ENCODE data around the gene NFXL1.

GRCh38 chr4:47942081-47942819 is 27.9 kb upstream of the NFXL1 start:
- TF ChIP-seq POLR2A (IDR thresholded peaks at IDR 0.05; ENCODE audit: low read length): no peak
- TF ChIP-seq GATA1 (IDR thresholded peaks at IDR 0.05; ENCODE audit: low read depth, low read length): no peak

Measured in erythroblast (primary cell).